NCI-H524 (cell line): ENCODE results near the gene BBX.
"Not testable (repeated sequence)": the region's sequence is repeated elsewhere in the genome, so short reads cannot be mapped to it uniquely, and the experiment has no call there.

Experiments used
- DNase-seq, 2 experiments: peaks; one replicate each; lab custom pipeline; 2025; lab: John Stamatoyannopoulos, UW

BBX gene

DNA sequence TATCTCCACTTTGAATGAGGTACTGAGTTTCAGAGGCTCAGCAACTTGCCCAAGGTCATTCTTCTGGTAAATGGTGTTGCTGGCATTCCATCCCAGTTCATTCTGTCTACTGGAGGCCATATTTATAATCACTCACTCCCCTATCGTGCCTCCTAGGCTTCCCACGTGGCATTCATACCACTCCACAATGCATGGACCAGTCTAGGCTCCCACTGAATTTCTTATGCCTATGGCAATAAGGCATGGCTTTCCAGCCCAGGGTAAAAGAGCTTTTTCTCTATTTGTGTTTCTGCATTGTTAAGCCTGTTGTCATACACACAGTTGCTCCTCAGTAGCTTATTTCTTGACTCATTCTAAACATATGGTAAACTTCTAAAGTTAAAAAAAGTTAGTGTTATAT is 19.9 kb downstream of the BBX start:
- DNase-seq: no peak

DNA sequence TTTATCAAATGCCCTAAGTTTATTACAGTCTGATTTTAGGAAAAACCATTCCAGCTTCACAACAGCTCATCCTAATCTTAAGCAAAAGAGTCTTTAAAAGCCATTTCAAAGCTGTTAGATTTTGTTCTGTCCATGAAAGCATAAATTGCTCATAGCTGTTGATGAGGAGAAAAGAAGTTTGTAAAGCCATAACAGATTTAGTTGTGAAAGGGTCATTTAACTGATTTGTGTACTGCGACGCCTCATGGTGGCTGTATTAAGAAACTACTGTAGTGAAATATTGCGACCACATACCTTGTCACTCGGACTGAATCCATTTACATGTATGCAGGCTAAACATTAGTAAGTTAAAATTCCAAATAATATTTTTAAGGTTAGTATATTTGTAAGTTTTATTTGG is 20.9 kb downstream of the BBX start:
- peak in 1 of 2 experiments; percentile 35 for DNase-seq

DNA sequence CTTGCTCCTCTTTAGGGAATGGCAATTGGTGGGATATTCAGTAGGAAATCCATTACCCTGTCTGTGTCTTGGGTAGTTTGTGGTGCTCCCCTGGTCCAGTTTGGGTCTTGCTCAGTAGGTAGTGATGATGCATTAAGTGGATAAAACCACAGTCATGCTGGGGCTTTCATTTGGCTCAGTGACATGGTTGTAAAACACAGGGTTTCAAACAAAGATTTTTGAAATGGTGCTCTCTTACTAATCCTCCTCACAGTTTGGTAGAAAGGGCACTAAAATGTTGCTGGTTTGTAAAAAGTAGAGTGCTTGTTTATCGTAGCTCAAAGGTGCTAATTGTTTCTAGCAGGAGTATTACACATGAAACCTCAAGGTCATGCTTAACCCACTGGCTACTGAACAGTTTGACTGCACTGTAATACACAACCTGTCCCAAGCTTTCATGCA is 22.9 kb downstream of the BBX start:
- no peak for DNase-seq

DNA sequence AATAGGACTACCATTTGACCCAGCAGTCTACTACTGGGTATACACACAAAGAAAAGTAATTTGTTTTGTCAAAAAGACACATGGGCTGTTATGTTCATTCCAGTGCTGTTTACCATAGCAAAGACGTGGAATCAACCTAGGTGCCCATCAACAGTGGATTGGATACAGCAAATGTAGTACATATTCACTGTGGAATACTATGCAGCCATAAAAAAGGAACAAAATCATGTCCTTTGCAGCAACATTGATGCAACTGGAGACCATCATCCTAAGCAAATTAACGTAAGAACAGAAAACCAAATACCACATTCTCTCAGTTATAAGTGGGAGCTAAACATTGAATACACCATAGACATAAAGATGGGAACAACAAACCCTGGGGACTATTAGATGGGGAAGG is 25.8 kb downstream of the BBX start:
- no peak for DNase-seq

- no peak for DNase-seq
Measured at GRCh38 chr3:107555359-107555758, 32.6 kb downstream of the BBX start.

- DNase-seq: no peak
Measured at GRCh38 chr3:107557743-107558142, 35.0 kb downstream of the BBX start.

DNA sequence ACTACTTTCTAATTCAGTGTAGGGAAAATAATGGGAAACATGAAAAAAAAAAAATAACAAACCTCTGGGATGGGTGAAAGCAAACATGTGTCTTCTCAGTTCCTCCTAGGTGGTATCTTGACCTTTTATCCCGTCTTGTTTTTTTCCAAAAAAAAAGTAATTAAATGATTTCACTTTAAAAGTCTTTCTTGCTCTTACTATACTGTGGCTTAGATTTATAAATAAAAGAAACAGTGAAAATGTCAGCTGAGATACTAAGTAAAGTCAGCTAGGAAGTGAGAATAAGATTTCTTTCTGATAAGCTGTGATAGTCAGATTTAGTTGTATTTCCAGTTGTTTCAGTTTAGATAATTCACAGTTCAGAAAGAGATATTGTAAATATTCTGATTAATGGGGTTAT is 37.4 kb downstream of the BBX start:
- no peak for DNase-seq

GRCh38 chr3:107561980-107562379 is 39.2 kb downstream of the BBX start:
- DNase-seq: no peak

- DNase-seq: no peak
Measured at GRCh38 chr3:107562969-107563529, 40.3 kb downstream of the BBX start.

DNA sequence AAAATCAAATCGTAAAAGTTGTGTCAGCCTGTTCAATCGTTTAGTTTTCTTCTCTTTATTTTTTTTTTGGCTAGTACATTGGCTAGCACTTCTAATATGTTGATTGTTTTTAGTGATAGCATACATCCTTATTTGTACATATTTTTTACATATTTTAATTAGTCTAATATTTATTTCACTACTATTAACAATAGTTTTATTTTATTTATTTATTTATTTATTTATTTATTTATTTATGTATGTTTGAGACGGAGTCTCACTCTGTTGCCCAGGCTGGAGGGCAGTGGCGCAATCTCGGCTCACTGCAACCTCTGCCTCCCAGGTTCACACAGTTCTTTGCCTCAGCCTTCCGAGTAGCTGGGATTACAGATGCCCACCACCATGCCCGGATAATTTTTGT is 42.5 kb downstream of the BBX start:
- not testable (repeated sequence) for DNase-seq

DNA sequence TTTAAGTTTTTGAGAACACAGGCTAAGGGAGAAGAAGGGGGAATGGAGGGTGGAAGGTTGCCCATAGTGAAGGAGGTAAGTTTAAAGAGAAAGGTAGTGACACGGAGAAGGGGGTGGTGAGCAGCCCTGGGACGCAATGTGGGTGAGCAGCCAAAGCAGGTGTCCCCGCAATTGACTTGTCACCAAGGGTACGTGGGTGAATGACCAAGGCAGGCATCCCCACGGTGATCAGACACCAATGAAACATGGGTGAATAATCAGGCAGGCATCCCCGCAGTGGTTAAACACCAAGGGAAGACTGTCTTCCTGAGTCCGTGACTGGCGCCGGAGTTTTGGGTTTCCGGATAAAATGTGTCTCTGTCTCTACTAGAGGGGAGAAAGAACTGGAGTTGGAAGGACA is 48.3 kb downstream of the BBX start:
- not testable (repeated sequence) for DNase-seq

GRCh38 chr3:107571492-107571891 is 48.7 kb downstream of the BBX start:
- DNase-seq: not testable (repeated sequence)

DNA sequence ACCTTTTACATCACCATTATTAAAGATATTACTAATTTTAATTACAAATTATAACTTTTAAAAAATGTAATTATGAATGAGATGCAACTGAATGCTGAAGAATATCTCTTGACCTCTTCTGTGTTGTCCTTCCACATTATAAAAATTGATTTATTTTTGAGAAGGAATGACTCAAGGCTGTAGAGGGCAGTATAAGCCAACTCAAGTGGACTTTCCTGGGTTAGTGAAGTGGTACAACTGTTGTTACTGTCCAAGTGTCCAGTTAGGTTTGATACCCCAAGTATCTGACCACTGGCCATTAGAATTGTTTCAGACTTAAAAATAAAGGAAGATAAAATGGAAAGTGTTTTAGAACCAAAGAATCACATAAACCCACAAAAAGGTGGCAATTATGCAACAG is 51.9 kb downstream of the BBX start:
- peak in 1 of 2 experiments; percentile 34 for DNase-seq

GRCh38 chr3:107578091-107578490 is 55.3 kb downstream of the BBX start:
- DNase-seq: no peak

GRCh38 chr3:107578523-107578922 is 55.8 kb downstream of the BBX start:
- no peak for DNase-seq

- no peak for DNase-seq
Measured at GRCh38 chr3:107579371-107579770, 56.6 kb downstream of the BBX start.

DNA sequence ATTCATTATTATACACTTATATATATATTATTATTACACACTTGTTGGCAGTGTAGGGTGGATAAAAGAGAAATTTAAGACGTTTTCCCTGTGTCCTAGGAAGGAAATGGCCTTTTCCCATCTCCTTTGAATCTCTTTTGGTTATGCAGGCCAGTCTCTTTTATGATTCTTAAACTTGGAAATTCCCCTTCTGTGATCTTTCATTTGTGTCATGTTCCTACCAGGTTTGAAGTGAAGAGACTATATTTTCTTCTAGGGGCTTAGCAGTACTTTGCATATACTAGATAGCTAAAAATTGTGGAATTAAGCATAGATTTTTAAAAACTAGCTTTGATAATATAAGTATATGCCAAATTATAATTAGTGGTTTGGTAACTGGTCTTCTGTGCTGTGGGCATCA is 58.5 kb downstream of the BBX start:
- no peak for DNase-seq

GRCh38 chr3:107588217-107588616 is 65.5 kb downstream of the BBX start:
- DNase-seq: no peak

DNA sequence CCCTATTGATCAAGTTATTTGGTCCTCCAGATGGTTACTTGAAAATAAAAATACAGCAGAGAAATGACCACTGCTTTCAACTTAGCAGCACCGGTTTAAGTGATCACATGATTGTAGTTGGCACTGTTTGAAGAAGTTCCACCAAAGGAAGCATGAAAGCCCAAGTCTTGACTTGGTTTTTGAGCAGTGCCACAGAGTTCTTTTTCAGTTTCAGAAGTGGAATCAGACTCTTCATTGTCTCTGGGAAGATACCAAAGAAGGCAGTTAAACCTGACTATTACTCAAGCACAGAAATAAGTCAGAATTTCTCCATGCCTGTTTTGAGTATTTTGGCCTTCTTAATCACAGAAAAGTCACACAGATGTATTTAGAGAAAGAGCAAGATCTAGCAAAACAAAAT is 66.7 kb downstream of the BBX start:
- DNase-seq: no peak

GRCh38 chr3:107590786-107591185 is 68.0 kb downstream of the BBX start:
- no peak for DNase-seq

- DNase-seq: no peak
Measured at GRCh38 chr3:107592073-107592472, 69.3 kb downstream of the BBX start.

DNA sequence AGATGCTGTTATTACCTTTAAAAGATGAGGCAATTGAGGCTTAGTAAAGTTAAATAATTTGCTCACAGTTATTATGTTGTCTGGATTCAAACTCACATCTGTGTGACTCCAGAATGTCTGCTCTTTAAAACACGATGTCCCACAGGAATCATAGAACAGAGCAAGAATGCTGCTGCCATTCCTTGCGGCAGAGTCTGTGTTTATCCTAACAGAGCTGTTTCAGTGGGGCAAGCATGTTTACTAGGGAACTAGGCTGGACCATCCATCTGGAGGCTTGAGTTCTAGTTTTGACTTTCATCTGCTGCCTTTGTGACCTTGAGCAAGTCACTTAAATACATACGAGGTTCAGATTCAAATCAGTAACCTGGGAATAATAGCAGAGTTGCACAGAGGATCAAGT is 72.1 kb downstream of the BBX start:
- DNase-seq: no peak

GRCh38 chr3:107596639-107597038 is 73.9 kb downstream of the BBX start:
- no peak for DNase-seq

DNA sequence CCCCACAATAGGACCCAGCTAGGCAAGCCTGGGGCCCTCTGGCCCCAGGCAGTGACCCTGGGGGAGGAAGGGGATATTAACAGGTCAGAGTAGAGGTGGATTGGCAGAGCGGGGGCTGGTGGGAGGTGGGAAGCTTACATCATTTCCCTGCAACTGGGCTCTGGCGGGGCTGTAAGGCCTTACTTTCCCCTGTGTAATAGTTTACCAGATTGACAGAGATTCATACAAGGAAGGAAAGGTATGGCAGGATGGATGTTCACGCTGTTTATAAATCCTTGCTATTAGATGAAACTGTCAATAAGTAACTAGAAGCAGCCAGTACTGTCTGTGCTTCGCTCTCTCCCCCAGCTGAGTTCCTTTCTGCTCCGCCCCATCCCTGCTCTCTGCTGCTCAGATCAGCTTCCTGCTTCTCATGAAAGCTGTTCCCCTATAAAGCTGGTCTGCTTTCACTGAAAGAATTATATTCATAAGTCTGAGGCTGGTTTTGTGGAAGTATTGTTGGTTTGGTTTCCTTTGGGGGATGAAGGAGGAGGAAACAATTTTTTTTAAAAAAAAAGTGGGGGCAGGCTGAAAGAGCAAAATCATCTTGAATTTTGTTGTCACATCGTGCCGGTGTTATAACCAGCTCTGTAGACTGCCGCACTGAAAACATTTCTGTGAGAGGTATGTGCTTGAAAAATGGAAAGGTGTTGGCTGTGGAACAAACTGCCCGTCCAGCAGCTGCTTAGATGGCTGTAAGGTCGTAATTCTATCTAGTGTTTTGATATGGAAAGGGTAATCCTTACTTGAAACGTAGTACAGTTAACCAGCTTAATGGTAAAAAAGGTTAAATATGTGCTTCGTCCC is 76.4 kb downstream of the BBX start:
- DNase-seq: peak; percentile 36 to 75
